GM19328 (cell line): ENCODE measurements around the gene DNAJC27.

ENCODE experiments used
- ATAC-seq: cut with Tn5 transposase; IDR thresholded peaks from one replicate; pipeline ENCODE4 v1.9.1; 2021; ENCODE audit warnings: mild to moderate bottlenecking, moderate library complexity; ENCODE audit not compliant: unreplicated experiment

Gene DNAJC27

GRCh38 chr2:24970483-24971285 is 1.1 kb downstream of the DNAJC27 start:
- no peak for ATAC-seq

- no peak for ATAC-seq
Observed at GRCh38 chr2:24969784-24970183, 2.0 kb downstream of the DNAJC27 start.

GRCh38 chr2:24961903-24962302 is 9.9 kb downstream of the DNAJC27 start:
- ATAC-seq, result no peak

- ATAC-seq, result no peak
Observed at GRCh38 chr2:24959761-24960160, 12.0 kb downstream of the DNAJC27 start.

- no peak for ATAC-seq
Observed at GRCh38 chr2:24958411-24958935, 13.3 kb downstream of the DNAJC27 start.

GRCh38 chr2:24957976-24958375 is 13.8 kb downstream of the DNAJC27 start:
- no peak for ATAC-seq

- ATAC-seq, result no peak
Observed at GRCh38 chr2:24957221-24957620, 14.5 kb downstream of the DNAJC27 start.

- no peak for ATAC-seq
Observed at GRCh38 chr2:24955921-24956320, 15.8 kb downstream of the DNAJC27 start.

GRCh38 chr2:24955232-24955631 is 16.5 kb downstream of the DNAJC27 start:
- ATAC-seq, result no peak

GRCh38 chr2:24950102-24950501 is 21.7 kb downstream of the DNAJC27 start:
- no peak for ATAC-seq

GRCh38 chr2:24948506-24948905 is 23.2 kb downstream of the DNAJC27 start:
- ATAC-seq, result no peak

GRCh38 chr2:24947561-24948157 is 24.1 kb downstream of the DNAJC27 start:
- no peak for ATAC-seq

GRCh38 chr2:24945907-24946306 is 25.8 kb downstream of the DNAJC27 start:
- no peak for ATAC-seq

- no peak for ATAC-seq
Observed at GRCh38 chr2:24943427-24944053, 28.2 kb downstream of the DNAJC27 start.

- ATAC-seq, result no peak
Observed at GRCh38 chr2:24939353-24939752, 32.4 kb downstream of the DNAJC27 start.

GRCh38 chr2:24937236-24937635 is 34.5 kb downstream of the DNAJC27 start:
- no peak for ATAC-seq

- ATAC-seq, result no peak
Observed at GRCh38 chr2:24935145-24935544, 36.6 kb downstream of the DNAJC27 start.

GRCh38 chr2:24932715-24933114 is 39.0 kb downstream of the DNAJC27 start:
- ATAC-seq, result no peak

GRCh38 chr2:24930768-24931167 is 41.0 kb downstream of the DNAJC27 start:
- ATAC-seq, result peak; percentile 78

GRCh38 chr2:24929230-24929629 is 42.5 kb downstream of the DNAJC27 start:
- ATAC-seq, result no peak

- ATAC-seq, result no peak
Observed at GRCh38 chr2:24928036-24928435, 43.7 kb downstream of the DNAJC27 start.
